Measurements from ENCODE around the gene PPP1R9A. TPM values are rescaled to one million over a fixed set of nuclear protein-coding genes. Genes with fewer than 3 reads are reported as not detected.

Gene PPP1R9A
- total and polyA plus RNA-seq, 10 of the 15 experiments (the other 5 are each of a cell fraction or from before 2014, with no cell fraction given), result 0.04 to 0.12 TPM; not detected in 8

GRCh38 chr7:94906065-94906851, 1.1 kb upstream of the PPP1R9A start:
- CTCF ChIA-PET, result no interaction called here
- Histone ChIP-seq H2AFZ (ENCODE audit: control insufficient read depth, low read depth, low read length) (no peak overlapping the region), H3K4me2 (ENCODE audit: control insufficient read depth, insufficient read depth) (no peak overlapping the region), H3K4me1 (ENCODE audit: control insufficient read depth, insufficient read depth, low read length) (no peaks in the 10 kb centered on the region), H4K20me1 (ENCODE audit: control insufficient read depth, insufficient read depth) (no peaks in the 10 kb centered on the region), H3K27ac (ENCODE audit: control insufficient read depth, insufficient read depth) (no peak overlapping the region), H3K27me3 (replicated peaks in 1 of 2; ENCODE audit: control insufficient read depth in 2 of 2, insufficient read depth in 2 of 2, low read length in 1 of 2) (peaks cover 6 to 8% of the 10 kb centered on the region in 2 experiments), H3K9ac (ENCODE audit: control insufficient read depth, insufficient read depth, low read length) (no peak overlapping the region), H3K36me3 (ENCODE audit: control insufficient read depth in 2 of 2, insufficient read depth in 2 of 2, low read length in 1 of 2) (no peaks in the 10 kb centered on the region), H3K9me3 (replicated peaks; ENCODE audit: control insufficient read depth, insufficient read depth, low read length) (no peaks in the 10 kb centered on the region), H3K79me2 (ENCODE audit: control insufficient read depth, insufficient read depth, low read length) (no peaks in the 10 kb centered on the region), H3K4me3 (no peak overlapping the region)
- WGBS (ENCODE audit: insufficient coverage, insufficient replicate concordance, low lambda C conversion rate, missing lambda C conversion rate), result 67% methylated on average over 8 of the region's 8 CpGs
- intact Hi-C loops (cut with micrococcal nuclease; ENCODE audit: unreplicated experiment), result no loop called here
- POLR2A ChIA-PET, result no interaction called here
- ATAC-seq (no peak), DNase-seq (ENCODE audit: low read depth, low spot score) (no peak), FAIRE-seq (no peak)
- SMC1A ChIA-PET (ENCODE audit: uncharacterized antibody, unreplicated experiment), result no interaction called here
- TF ChIP-seq PAX5 (IDR thresholded peaks at IDR 0.05; ENCODE audit: borderline replicate concordance, low read depth, low read length) (no peak), RCOR1 (conservative IDR thresholded peaks at IDR 0.05; ENCODE audit: low read depth, low read length) (no peak), CREM (IDR thresholded peaks at IDR 0.05; ENCODE audit: low read depth) (no peak), BRCA1 (IDR thresholded peaks at IDR 0.05; ENCODE audit: low read depth, low read length) (no peak), JUND (IDR thresholded peaks at IDR 0.05; ENCODE audit: low read depth, low read length) (no peak), ZNF24 (IDR thresholded peaks at IDR 0.05) (no peak), POU2F2 (IDR thresholded peaks at IDR 0.05; ENCODE audit: borderline replicate concordance, low read depth, low read length) (no peak), MLLT1 (IDR thresholded peaks at IDR 0.05) (no peak), TAF1 (IDR thresholded peaks at IDR 0.05; ENCODE audit: borderline replicate concordance, low read depth, low read length) (no peak), CTCF (IDR thresholded peaks at IDR 0.05 in 2 of 3, conservative IDR thresholded peaks at IDR 0.05 in 1 of 3; ENCODE audit: control insufficient read depth in 2 of 3, extremely low read depth in 1 of 3, insufficient read depth in 1 of 3, low read depth in 3 of 3, low read length in 3 of 3) (no peak), SIX5 (IDR thresholded peaks at IDR 0.05; ENCODE audit: low read depth, low read length, severe bottlenecking) (no peak), IKZF2 (IDR thresholded peaks at IDR 0.05) (no peak), ZBTB4 (CRISPR knock-in tag; IDR thresholded peaks at IDR 0.05) (no peak), MXI1 (IDR thresholded peaks at IDR 0.05; ENCODE audit: low read depth, low read length) (no peak)
- BruUV-seq (replicated peaks), result no TSS peak
- RAD21 ChIA-PET (ENCODE audit: unreplicated experiment), result no interaction called here
- in situ Hi-C loops (cut with MboI), result no loop called here

All from GM12878 (cell line).